DND-41 (cell line): ENCODE results near the gene HIC2.
"Not testable (repeated sequence)": the region's sequence is repeated elsewhere in the genome, so short reads cannot be mapped to it uniquely, and the experiment has no call there.

ENCODE experiments used
- CTCF ChIP-seq: IDR thresholded peaks from 2 replicates; pipeline ENCODE4 v1.5.1; 2012; ENCODE audit warnings: borderline replicate concordance, low read length, moderate library complexity, mild to moderate bottlenecking; ENCODE audit not compliant: poor library complexity, severe bottlenecking; ENCODE audit errors: extremely low read depth
- EZH2 ChIP-seq: IDR thresholded peaks from 3 replicates; pipeline ENCODE4 v1.6.1; 2012; ENCODE audit warnings: borderline replicate concordance, low read depth, mild to moderate bottlenecking, moderate library complexity, low read length, inconsistent platforms; ENCODE audit not compliant: severe bottlenecking

GRCh38 chr22:21440018-21440636 is 23.0 kb downstream of the HIC2 start:
- TF ChIP-seq CTCF, EZH2: not testable (repeated sequence)
